PC-3 (cell line): ENCODE data around the gene MRTFA. TPM values are rescaled to one million over a fixed set of nuclear protein-coding genes. Genes with fewer than 3 reads are reported as not detected.
"Not testable (repeated sequence)": the region's sequence is repeated elsewhere in the genome, so short reads cannot be mapped to it uniquely, and the experiment has no call there.

ENCODE experiments used
- ATAC-seq: fragments of 200-7000 bp; cut with Tn5 transposase; 2 replicates; pipeline ENCODE4 v1.9.1; 2020; ENCODE audit warnings: mild to moderate bottlenecking, moderate library complexity
- BruUV-seq: library from RNA; stranded (reverse); fragments of 400-500 nt; replicated peaks from 2 replicates; lab custom pipeline; 2021; lab: Mats Ljungman, UMichigan
- CTCF ChIA-PET: fragments of 300-600 bp; sonication (Branson Sonifier 250); formaldehyde crosslinking; loops from one replicate; lab custom pipeline; 2022; ENCODE audit warnings: antibody characterized with exemption; lab: Charles Lee
- POLR2A ChIA-PET: fragments of 300-600 bp; sonication (Branson Sonifier 250); formaldehyde crosslinking; loops from one replicate; lab custom pipeline; 2022; ENCODE audit warnings: antibody characterized with exemption; ENCODE audit not compliant: unreplicated experiment; lab: Charles Lee
- DNase-seq: peaks from one replicate; pipeline ENCODE4 v3.0.0-alpha.2; 2015
- H2AFZ ChIP-seq: fragments of 300-600 bp; sonication (generic); 2 replicates; pipeline ENCODE4 v1.6.0; 2016; ENCODE audit warnings: antibody characterized with exemption, low read length
- H3F3A ChIP-seq: fragments of 300-600 bp; sonication (generic); one replicate; pipeline ENCODE4 v1.6.0; 2017; ENCODE audit warnings: antibody characterized with exemption, low read length, control low read depth, mild to moderate bottlenecking; ENCODE audit not compliant: unreplicated experiment
- H3K27ac ChIP-seq: fragments of 300-600 bp; sonication (generic); 2 replicates; pipeline ENCODE4 v1.5.1; 2016; ENCODE audit warnings: mild to moderate bottlenecking, low read length
- H3K27me3 ChIP-seq: fragments of 300-600 bp; sonication (generic); 2 replicates; pipeline ENCODE4 v1.6.1; 2016; ENCODE audit warnings: low read length, mixed read lengths
- H3K36me3 ChIP-seq: fragments of 300-600 bp; sonication (generic); 2 replicates; pipeline ENCODE4 v1.6.1; 2016; ENCODE audit warnings: low read depth, mixed run types, low read length, mixed read lengths
- H3K4me1 ChIP-seq: fragments of 300-600 bp; sonication (generic); 2 replicates; pipeline ENCODE4 v1.5.1; 2016; ENCODE audit warnings: low read length; ENCODE audit not compliant: insufficient read depth
- H3K4me2 ChIP-seq: fragments of 300-600 bp; sonication (generic); 2 replicates; pipeline ENCODE4 v1.6.0; 2016; ENCODE audit warnings: low read length
- H3K4me3 ChIP-seq: fragments of 300-600 bp; sonication (generic); 2 replicates; pipeline ENCODE4 v1.5.1; 2016; ENCODE audit warnings: mild to moderate bottlenecking, low read length, mixed read lengths
- H3K79me2 ChIP-seq: fragments of 300-600 bp; sonication (generic); 2 replicates; pipeline ENCODE4 v1.6.1; 2017; ENCODE audit warnings: low read length, mixed read lengths
- H3K9ac ChIP-seq: fragments of 300-600 bp; sonication (generic); 2 replicates; pipeline ENCODE4 v1.6.0; 2016; ENCODE audit warnings: mild to moderate bottlenecking, low read length
- H3K9me2 ChIP-seq: fragments of 300-600 bp; sonication (generic); replicated peaks from 2 replicates; pipeline ENCODE4 v1.6.1; 2016; ENCODE audit warnings: mixed run types, low read length, mixed read lengths
- H3K9me3 ChIP-seq: fragments of 300-600 bp; sonication (generic); 2 replicates; pipeline ENCODE4 v1.6.1; 2016; ENCODE audit warnings: low read length, mixed read lengths
- H4K20me1 ChIP-seq: fragments of 300-600 bp; sonication (generic); 2 replicates; pipeline ENCODE4 v1.6.1; 2016; ENCODE audit warnings: low read length, mixed read lengths
- EZH2 ChIP-seq: fragments of 300-600 bp; sonication (generic); IDR thresholded peaks from one replicate; pipeline ENCODE4 v1.6.1; 2017; ENCODE audit warnings: antibody characterized with exemption, mild to moderate bottlenecking, low read length; ENCODE audit not compliant: unreplicated experiment
- EZH2phosphoT487 ChIP-seq: fragments of 300-600 bp; sonication (generic); IDR thresholded peaks from 2 replicates; pipeline ENCODE4 v1.6.1; 2018; ENCODE audit warnings: mild to moderate bottlenecking, antibody characterized with exemption, low read length, borderline replicate concordance
- intact Hi-C: fragments of 100-400 bp; cut with micrococcal nuclease; formaldehyde crosslinking; loops from 2 replicates; pipeline ENCODE4 v1.9.0; 2023
- total RNA-seq: library from RNA; depleted of rRNA; stranded (reverse); fragments of >200 nt; gene quantifications from 2 replicates; pipeline ENCODE4 v1.2.3, GENCODE V29; 2014
- TF ChIP-seq, protein P1 (sequence below): fragments of 300-600 bp; sonication (generic); conservative IDR thresholded peaks from 2 replicates; pipeline ENCODE4 v1.5.1; 2017; ENCODE audit warnings: antibody characterized with exemption, low read depth, mild to moderate bottlenecking, low read length

The MRTFA gene
- total RNA-seq, 1 experiment from 2014 or later = 32.6 TPM

DNA sequence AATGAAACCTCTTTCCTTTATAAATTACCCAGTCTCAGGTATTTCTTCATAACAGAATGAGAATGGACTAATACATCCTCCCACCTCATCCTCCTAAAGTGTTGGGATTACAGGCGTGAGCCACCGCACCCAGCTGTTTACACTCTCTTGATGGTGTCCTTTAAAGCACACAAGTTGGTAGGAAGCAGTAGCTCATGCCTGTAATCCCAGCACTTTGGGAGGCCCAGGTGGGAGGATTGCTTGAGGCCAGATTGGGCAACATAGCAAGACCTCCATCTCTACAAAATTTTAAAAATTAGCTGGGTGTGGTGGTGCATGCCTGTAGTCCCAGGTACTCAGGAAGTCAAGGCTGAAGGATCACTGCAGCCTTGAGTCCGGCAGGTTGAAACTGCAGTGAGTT is 19.4 kb upstream of the MRTFA start:
- intact Hi-C loops, H3K4me2 ChIP-seq, ATAC-seq, H3K9me3 ChIP-seq, BruUV-seq, H3F3A ChIP-seq, DNase-seq, H2AFZ ChIP-seq, H3K9ac ChIP-seq, H3K4me3 ChIP-seq, H3K27me3 ChIP-seq, H3K79me2 ChIP-seq, H3K27ac ChIP-seq, H4K20me1 ChIP-seq, H3K9me2 ChIP-seq, H3K36me3 ChIP-seq: not testable (repeated sequence)
- H3K4me1 ChIP-seq = peaks cover 19% of the 10 kb centered on the region
- POLR2A ChIA-PET = interaction anchor here (0.6 to 0.7 kb wide), 2 partner anchors 36 to 1166 kb away, joined by 8 to 25 read pairs; no protein-coding TSS in a partner anchor
- CTCF ChIA-PET = interaction anchor here (0.7 kb wide), 1 partner anchor 65 kb away, joined by 3 read pairs; no protein-coding TSS in a partner anchor

DNA sequence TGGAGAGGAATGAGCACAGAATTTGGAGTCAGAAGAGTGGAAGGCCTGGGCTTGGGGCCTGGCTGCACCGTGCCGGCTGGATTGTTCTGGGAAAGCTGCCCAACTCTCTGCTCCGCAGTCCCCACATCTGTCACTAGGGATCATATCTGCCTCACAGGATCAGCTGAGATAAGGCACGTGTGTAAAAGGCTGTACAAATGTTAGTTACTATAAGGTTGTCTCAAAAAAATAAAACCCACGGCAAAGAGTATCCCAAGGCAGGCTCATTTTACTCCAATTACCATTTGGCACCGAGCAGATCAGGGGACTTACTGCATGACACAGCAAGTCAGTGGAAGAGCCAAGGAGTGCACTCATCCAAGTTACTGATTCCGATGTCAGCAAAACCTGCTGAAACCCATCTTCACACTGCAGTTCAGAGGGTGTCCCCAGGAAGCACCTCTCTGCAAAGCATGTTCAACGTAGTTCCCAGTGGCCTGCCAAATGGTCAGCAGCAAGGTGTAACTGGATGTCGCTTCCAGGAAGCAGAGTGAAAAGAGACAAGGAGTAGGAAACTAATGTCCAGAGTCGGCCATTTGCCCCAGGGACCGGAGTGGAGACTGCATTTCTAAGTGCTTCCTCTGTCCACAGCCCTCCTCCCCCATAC is 18.1 kb upstream of the MRTFA start:
- H3K4me2 ChIP-seq = no peak overlapping the region
- CTCF ChIA-PET = interaction anchor here (0.6 to 1.1 kb wide), 2 partner anchors 105 to 244 kb away, joined by 3 to 7 read pairs; no protein-coding TSS in a partner anchor
- intact Hi-C loops = no loop called here

DNA sequence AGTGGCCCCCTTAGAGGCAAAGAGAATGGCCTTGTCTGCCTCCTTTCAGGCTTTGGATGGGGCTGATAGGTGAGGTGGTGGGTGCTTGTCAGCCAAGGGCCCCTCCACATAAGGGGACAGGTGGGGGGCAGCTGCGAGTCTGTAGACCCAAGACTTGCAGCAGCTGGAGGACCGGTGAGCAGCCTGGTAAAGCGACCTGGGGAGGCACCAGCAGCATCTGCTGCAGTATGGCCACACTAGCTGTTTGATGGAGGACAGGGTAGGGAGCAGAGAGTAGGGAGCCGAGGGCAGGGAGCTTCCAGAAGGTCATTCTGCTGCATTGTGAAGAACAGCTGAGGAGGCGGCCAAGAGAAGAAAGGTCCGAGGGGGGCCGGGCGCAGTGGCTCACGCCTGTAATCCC is 16.8 kb upstream of the MRTFA start:
- ChIA-PET CTCF (no interaction called here), POLR2A (no interaction called here)
- Histone ChIP-seq H4K20me1 (no peaks in the 10 kb centered on the region), H3K4me3 (no peak overlapping the region), H3K36me3 (no peaks in the 10 kb centered on the region), H3K27me3 (no peaks in the 10 kb centered on the region), H3K9me2 (no peaks in the 10 kb centered on the region), H3K9ac (no peak overlapping the region), H3K4me1 (peaks cover 21% of the 10 kb centered on the region), H3K4me2 (no peak overlapping the region), H3K27ac (0 out of 2 replicates have a peak overlapping the region, but pooled peaks have one; percentile 99), H3K9me3 (no peaks in the 10 kb centered on the region), H3F3A (no peaks in the 10 kb centered on the region), H2AFZ (no peak overlapping the region), H3K79me2 (no peaks in the 10 kb centered on the region)
- DNase-seq (no peak), ATAC-seq (no peak)
- intact Hi-C loops = no loop called here
- BruUV-seq = no TSS peak
- TF ChIP-seq EZH2phosphoT487 (no peak), EZH2 (no peak)
- TF ChIP-seq, protein P1, sequence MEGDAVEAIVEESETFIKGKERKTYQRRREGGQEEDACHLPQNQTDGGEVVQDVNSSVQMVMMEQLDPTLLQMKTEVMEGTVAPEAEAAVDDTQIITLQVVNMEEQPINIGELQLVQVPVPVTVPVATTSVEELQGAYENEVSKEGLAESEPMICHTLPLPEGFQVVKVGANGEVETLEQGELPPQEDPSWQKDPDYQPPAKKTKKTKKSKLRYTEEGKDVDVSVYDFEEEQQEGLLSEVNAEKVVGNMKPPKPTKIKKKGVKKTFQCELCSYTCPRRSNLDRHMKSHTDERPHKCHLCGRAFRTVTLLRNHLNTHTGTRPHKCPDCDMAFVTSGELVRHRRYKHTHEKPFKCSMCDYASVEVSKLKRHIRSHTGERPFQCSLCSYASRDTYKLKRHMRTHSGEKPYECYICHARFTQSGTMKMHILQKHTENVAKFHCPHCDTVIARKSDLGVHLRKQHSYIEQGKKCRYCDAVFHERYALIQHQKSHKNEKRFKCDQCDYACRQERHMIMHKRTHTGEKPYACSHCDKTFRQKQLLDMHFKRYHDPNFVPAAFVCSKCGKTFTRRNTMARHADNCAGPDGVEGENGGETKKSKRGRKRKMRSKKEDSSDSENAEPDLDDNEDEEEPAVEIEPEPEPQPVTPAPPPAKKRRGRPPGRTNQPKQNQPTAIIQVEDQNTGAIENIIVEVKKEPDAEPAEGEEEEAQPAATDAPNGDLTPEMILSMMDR = no peak

More for the DNA sequence above, 18.1 kb upstream of the MRTFA start:
- Histone ChIP-seq H3F3A (no peaks in the 10 kb centered on the region), H3K4me1 (peaks cover 21% of the 10 kb centered on the region), H3K9ac (no peak overlapping the region), H3K27ac (0 out of 2 replicates have a peak overlapping the region, but pooled peaks have one; percentile 14), H3K27me3 (no peaks in the 10 kb centered on the region), H4K20me1 (no peaks in the 10 kb centered on the region), H3K36me3 (no peaks in the 10 kb centered on the region), H3K79me2 (no peaks in the 10 kb centered on the region), H3K9me2 (no peaks in the 10 kb centered on the region), H3K4me3 (no peak overlapping the region), H3K9me3 (no peaks in the 10 kb centered on the region), H2AFZ (peak overlapping the region; percentile 12; the same call in 1 of the 2 replicates)
- ATAC-seq (no peak), DNase-seq (peak; percentile 27)
- TF ChIP-seq EZH2 = no peak
- TF ChIP-seq, protein P1 = no peak; the same call in 1 of the 2 replicates
- no peak for TF ChIP-seq EZH2phosphoT487
- no TSS peak for BruUV-seq
- POLR2A ChIA-PET = no interaction called here
